B cell (primary cell): ENCODE data around the gene ACTN1. TPM values are rescaled to one million over a fixed set of nuclear protein-coding genes. Genes with fewer than 3 reads are reported as not detected.

Source experiments
- ATAC-seq: fragments of 200-7000 bp; cut with Tn5 transposase; one replicate; pipeline ENCODE4 v1.10.0; 2021; ENCODE audit warnings: low read depth, mild to moderate bottlenecking, moderate number of reproducible peaks, moderate library complexity
- CTCF ChIA-PET: fragments of 350-600 bp; sonication (Branson Sonifier 250); formaldehyde crosslinking; loops from one replicate; lab custom pipeline; 2021; ENCODE audit warnings: antibody characterized with exemption, inconsistent platforms; lab: Charles Lee
- POLR2A ChIA-PET: fragments of 350-600 bp; sonication (Branson Sonifier 250); formaldehyde crosslinking; loops from one replicate; lab custom pipeline; 2021; ENCODE audit warnings: antibody characterized with exemption; lab: Charles Lee
- DNase-seq: peaks from one replicate; pipeline ENCODE4 v3.0.0; 2013
- H2AFZ ChIP-seq: 2 replicates; pipeline ENCODE4 v1.6.1; 2012; ENCODE audit warnings: mild to moderate bottlenecking, low read depth, low read length; ENCODE audit not compliant: insufficient read depth, poor library complexity, severe bottlenecking
- H3K27ac ChIP-seq, 2 donors: 1 replicate in 1 of 2; 2 replicates in 1 of 2; pipeline ENCODE4 v1.5.1; 2012 to 2013; ENCODE audit warnings: low read length in 2 of 2, mild to moderate bottlenecking in 2 of 2, moderate library complexity in 1 of 2
- H3K27me3 ChIP-seq, 4 experiments: fragments of 200-600 bp in 1 of 4; sonication (generic) in 1 of 4; replicated peaks in 1 of 4; 1 replicate in 2 of 4; 2 replicates in 2 of 4; pipeline versions ENCODE4 v1.6.1 to v1.7.0; 2013 to 2016; ENCODE audit warnings: low read length in 3 of 4, mild to moderate bottlenecking in 2 of 4, mixed read lengths in 1 of 4, moderate library complexity in 1 of 4; ENCODE audit not compliant: insufficient read depth in 4 of 4, control insufficient read depth in 3 of 4; ENCODE audit errors: control extremely low read depth in 1 of 4
- H3K36me3 ChIP-seq, 2 experiments: replicated peaks in 1 of 2; 1 replicate in 1 of 2; 2 replicates in 1 of 2; pipeline versions ENCODE4 v1.6.1 to v1.7.1; 2013; ENCODE audit warnings: low read length in 1 of 2; ENCODE audit not compliant: insufficient read depth in 2 of 2, control insufficient read depth in 1 of 2; ENCODE audit errors: control extremely low read depth in 1 of 2, extremely low read depth in 1 of 2
- H3K4me1 ChIP-seq, 2 donors: fragments of 200-600 bp in 1 of 2; sonication (generic) in 1 of 2; 1 replicate in 1 of 2; 2 replicates in 1 of 2; pipeline versions ENCODE4 v1.5.1 to v1.6.1; 2013 to 2017; ENCODE audit warnings: low read length in 2 of 2; ENCODE audit not compliant: control insufficient read depth in 2 of 2, insufficient read depth in 2 of 2
- H3K4me2 ChIP-seq: replicated peaks from 2 replicates; pipeline ENCODE3; 2012; ENCODE audit warnings: mild to moderate bottlenecking, low read depth, low read length; ENCODE audit not compliant: poor library complexity, severe bottlenecking
- H3K4me3 ChIP-seq, 5 experiments: fragments of 200-600 bp in 1 of 5; sonication (generic) in 1 of 5; 1 replicate in 3 of 5; 2 replicates in 2 of 5; pipeline versions ENCODE4 v1.5.1 to v1.7.0; 2011 to 2016; ENCODE audit warnings: low read length in 4 of 5, mild to moderate bottlenecking in 4 of 5, low read depth in 2 of 5, control low read depth in 1 of 5, moderate library complexity in 1 of 5; ENCODE audit not compliant: insufficient read depth in 1 of 5; ENCODE audit errors: control extremely low read depth in 1 of 5, extremely low read depth in 1 of 5
- H3K79me2 ChIP-seq: fragments of 200-600 bp; sonication (generic); one replicate; pipeline ENCODE4 v1.6.0; 2016; ENCODE audit warnings: low read length; ENCODE audit not compliant: control insufficient read depth, insufficient read depth
- H3K9ac ChIP-seq: fragments of 200-600 bp; sonication (generic); 2 replicates; pipeline ENCODE4 v1.6.1; 2017; ENCODE audit warnings: mild to moderate bottlenecking, low read length, moderate library complexity
- H3K9me3 ChIP-seq, 3 donors: one replicate each; pipeline versions ENCODE4 v1.6.1 to v1.7.1; 2013; ENCODE audit warnings: low read length in 2 of 3; ENCODE audit not compliant: control insufficient read depth in 2 of 3, insufficient read depth in 1 of 3; ENCODE audit errors: control extremely low read depth in 1 of 3
- H4K20me1 ChIP-seq: 2 replicates; pipeline ENCODE4 v1.6.0; 2012; ENCODE audit warnings: mild to moderate bottlenecking, low read length; ENCODE audit not compliant: insufficient read depth, control insufficient read depth, poor library complexity, severe bottlenecking
- H3K27ac Mint-ChIP-seq: one replicate; pipeline ENCODE4 v1.8.0; 2021; ENCODE audit warnings: mixed read lengths
- H3K27me3 Mint-ChIP-seq: one replicate; pipeline ENCODE4 v1.8.0; 2021; ENCODE audit warnings: mixed read lengths
- H3K4me1 Mint-ChIP-seq: one replicate; pipeline ENCODE4 v1.8.0; 2021; ENCODE audit warnings: mixed read lengths
- H3K4me3 Mint-ChIP-seq: one replicate; pipeline ENCODE4 v1.8.0; 2021; ENCODE audit warnings: mixed read lengths
- H3K9me3 Mint-ChIP-seq: one replicate; pipeline ENCODE4 v1.8.0; 2022; ENCODE audit warnings: mixed read lengths; ENCODE audit not compliant: insufficient read depth
- CTCF ChIP-seq: fragments of 200-600 bp; IDR thresholded peaks from one replicate; pipeline ENCODE4 v1.8.0; 2022; ENCODE audit warnings: antibody characterized with exemption, mild to moderate bottlenecking
- EZH2 ChIP-seq: IDR thresholded peaks from 2 replicates; pipeline ENCODE4 v1.6.1; 2012; ENCODE audit warnings: borderline replicate concordance, low read depth, mild to moderate bottlenecking, moderate library complexity, low read length; ENCODE audit not compliant: insufficient read depth, poor library complexity, severe bottlenecking
- WGBS: methylation state at CpG from one replicate; pipeline ENCODE4 v1.1.5; 2013; ENCODE audit warnings: missing lambda C conversion rate; ENCODE audit not compliant: insufficient coverage; 5-methylcytosine and 5-hydroxymethylcytosine counted together
- intact Hi-C: fragments of 100-400 bp; cut with micrococcal nuclease; formaldehyde crosslinking; loops from one replicate; pipeline ENCODE4 v1.10.0; 2022
- polyA plus RNA-seq: library from polyadenylated mRNA; depleted of rRNA; stranded (reverse); fragments of >200 nt; gene quantifications from 2 replicates; pipeline ENCODE4 v1.2.3, GENCODE V29; 2012
- total RNA-seq, 2 donors: library from RNA; stranded (reverse); fragments of 120-200 nt in 1 of 2; gene quantifications; 1 replicate in 1 of 2; 2 replicates in 1 of 2; pipeline versions ENCODE4 v1.2.3 to v1.2.4, GENCODE V29; 2013 to 2022

ACTN1 gene
- total and polyA plus RNA-seq, 2 donors (not counting 1 experiment from before 2014, with no cell fraction given): 0.74 to 0.89 TPM

- H3K9ac ChIP-seq: no peak overlapping the region
- no peak overlapping the region for H3K4me2 ChIP-seq
- no peak for ATAC-seq
- H3K9me3 ChIP-seq: peaks cover 0 to 6% (median 0%) of the 10 kb centered on the region in 3 donors
- POLR2A ChIA-PET: interaction anchor here (0.7 kb wide), 1 partner anchor 24 kb away, joined by 3 read pairs; no protein-coding TSS in a partner anchor
- intact Hi-C loops: no loop called here
- H2AFZ ChIP-seq: no peak overlapping the region
- 98% methylated on average over 8 of the region's 8 CpGs for WGBS
- no peaks in the 10 kb centered on the region for H3K4me1 Mint-ChIP-seq
- H3K4me3 ChIP-seq: no peak overlapping the region
- no peaks in the 10 kb centered on the region for H4K20me1 ChIP-seq
- CTCF ChIA-PET: no interaction called here
- no peaks in the 10 kb centered on the region for H3K27me3 ChIP-seq
- DNase-seq: no peak
- H3K4me1 ChIP-seq: no peaks in the 10 kb centered on the region
- no peak overlapping the region for H3K4me3 Mint-ChIP-seq
- no peak for TF ChIP-seq CTCF
- no peak for TF ChIP-seq EZH2
- H3K27me3 Mint-ChIP-seq: peaks cover 1% of the 10 kb centered on the region
- no peak overlapping the region for H3K27ac ChIP-seq
- H3K27ac Mint-ChIP-seq: no peak overlapping the region
- no peaks in the 10 kb centered on the region for H3K9me3 Mint-ChIP-seq
- no peaks in the 10 kb centered on the region for H3K79me2 ChIP-seq
- H3K36me3 ChIP-seq: no peaks in the 10 kb centered on the region
Measured at GRCh38 chr14:68968051-68968450, 11.1 kb downstream of the ACTN1 start.

GRCh38 chr14:68967459-68967940, 11.6 kb downstream of the ACTN1 start:
- ATAC-seq (no peak), DNase-seq (no peak)
- peaks cover 7% of the 10 kb centered on the region for H3K27me3 Mint-ChIP-seq
- 82% methylated on average over 2 of the region's 3 CpGs for WGBS
- no peak overlapping the region for H3K27ac ChIP-seq
- no peak overlapping the region for H2AFZ ChIP-seq
- peaks cover 0 to under 1% (median 0%) of the 10 kb centered on the region in 3 donors for H3K9me3 ChIP-seq
- intact Hi-C loops: no loop called here
- H3K27me3 ChIP-seq: no peaks in the 10 kb centered on the region
- TF ChIP-seq EZH2 (no peak), CTCF (no peak)
- H4K20me1 ChIP-seq: no peaks in the 10 kb centered on the region
- no peaks in the 10 kb centered on the region for H3K4me1 Mint-ChIP-seq
- H3K79me2 ChIP-seq: no peaks in the 10 kb centered on the region
- POLR2A ChIA-PET: interaction anchor here (0.7 kb wide), 1 partner anchor 23 kb away, joined by 3 read pairs; no protein-coding TSS in a partner anchor
- no peaks in the 10 kb centered on the region for H3K4me1 ChIP-seq
- no peak overlapping the region for H3K27ac Mint-ChIP-seq
- no peak overlapping the region for H3K4me3 ChIP-seq
- H3K36me3 ChIP-seq: no peaks in the 10 kb centered on the region
- CTCF ChIA-PET: interaction anchor here (1.3 kb wide), 1 partner anchor 104 kb away, joined by 3 read pairs; no protein-coding TSS in a partner anchor
- no peak overlapping the region for H3K4me2 ChIP-seq
- H3K9ac ChIP-seq: no peak overlapping the region
- H3K9me3 Mint-ChIP-seq: no peaks in the 10 kb centered on the region
- no peak overlapping the region for H3K4me3 Mint-ChIP-seq
